Ovary (tissue), 10 donors: Measurements from ENCODE around the gene ZNF222. TPM values are rescaled to one million over a fixed set of nuclear protein-coding genes. Genes with fewer than 3 reads are reported as not detected.

Source experiments
- DNase-seq, 5 donors: peaks; one replicate each; pipeline ENCODE4 v3.0.0-alpha.2; 2019 to 2020
- H3K27ac ChIP-seq, 2 donors: fragments of 200-600 bp; one replicate each; pipeline versions ENCODE4 v1.5.1 to v1.8.0; 2019 to 2022
- H3K27me3 ChIP-seq: fragments of 200-600 bp; one replicate; pipeline ENCODE4 v1.8.0; 2022
- H3K36me3 ChIP-seq: fragments of 200-600 bp; sonication (generic); one replicate; pipeline ENCODE4 v1.5.1; 2019
- H3K4me1 ChIP-seq: one replicate; pipeline ENCODE4 v1.8.1; 2013; ENCODE audit warnings: mild to moderate bottlenecking, moderate library complexity; ENCODE audit not compliant: insufficient read depth
- H3K4me3 ChIP-seq: fragments of 200-600 bp; sonication (generic); one replicate; pipeline ENCODE4 v1.5.1; 2017
- H3K9me3 ChIP-seq, 2 donors: fragments of 200-600 bp in 1 of 2; sonication (generic) in 1 of 2; one replicate each; pipeline versions ENCODE4 v1.5.1 to v1.8.1; 2013 to 2019; ENCODE audit warnings: mild to moderate bottlenecking in 1 of 2, moderate library complexity in 1 of 2
- CTCF ChIP-seq, 3 donors: fragments of 450-650 bp in 2 of 3; fragments of 200-600 bp in 1 of 3; IDR thresholded peaks; one replicate each; pipeline versions ENCODE4 v1.5.1 to v1.8.0; 2016 to 2022; ENCODE audit warnings: antibody characterized with exemption in 3 of 3, mild to moderate bottlenecking in 1 of 3
- EP300 ChIP-seq: sonication (generic); formaldehyde crosslinking; IDR thresholded peaks from one replicate; pipeline ENCODE4 v1.6.1; 2017; ENCODE audit warnings: antibody characterized with exemption
- POLR2A ChIP-seq: fragments of 450-650 bp; IDR thresholded peaks from one replicate; pipeline ENCODE4 v1.6.1; 2017; ENCODE audit warnings: antibody characterized with exemption, mild to moderate bottlenecking, moderate library complexity
- WGBS, 3 donors: extraction: QIAGEN DNeasy Blood & Tissue Kit in 1 of 3; methylation state at CpG; one replicate each; pipeline versions ENCODE4 v1.1.5 to v1.1.7; 2013 to 2017; 5-methylcytosine and 5-hydroxymethylcytosine counted together
- intact Hi-C, 4 donors: fragments of 100-400 bp; cut with DNase I; formaldehyde crosslinking; loops; one replicate each; pipeline versions ENCODE4 v1.11.0 to v1.15.1; 2022 to 2023
- long read RNA-seq, 3 donors: library from polyadenylated mRNA in 2 of 3; unstranded in 2 of 3; transcript quantifications; one replicate each; pipeline ENCODE4 v2.0.0 and lab custom pipeline, GENCODE V29; 2021 to 2026
- polyA plus RNA-seq, 2 donors: library from polyadenylated mRNA; stranded (reverse); fragments of 200-250 nt in 1 of 2; fragments of 350-450 nt in 1 of 2; fragmentation: Illumina TruSeq in 1 of 2; extraction: RNeasy Lipid Tissue Mini Kit (QIAGEN cat#74804) in 1 of 2; gene quantifications; one replicate each; pipeline ENCODE4 v1.2.3, GENCODE V29; 2013 to 2014
- total RNA-seq, 7 donors: library from RNA; depleted of rRNA in 2 of 7; stranded (reverse); fragments of >200 nt in 2 of 7; fragmentation: NEBNext Ultra II Directional in 3 of 7; extraction: Animal tissue kit (Norgen Biotek cat#: 25700) in 3 of 7; gene quantifications; one replicate each; pipeline versions ENCODE4 v1.1.0 to v1.2.4, GENCODE V29; 2016 to 2023
- donor health status: DM: no; HTN: no; CAD: no; lungs with moderate emphysema.
- donor health status: DM: no; HTN: no; CAD: no.
- donor health status: Bipolar disorder and iron deficiency.
- donor health status: DM: yes; HTN: yes; CAD: no.
- donor health status: DM: no; HTN: no; CAD: no.
- donor health status: DM: yes; HTN: yes; CAD: no.

The ZNF222 gene
- total RNA-seq, result 1 to 10 TPM; 3.3 to 6.0 (median 4.1) TPM
- 1 to 10 TPM; 4.8 to 4.9 TPM for polyA plus RNA-seq
- long read RNA-seq, donor 1, transcript ZNF222-202 (4 exons, 1,595 nt), result major isoform, 8 of 8 reads
- long read RNA-seq, donor 1, partial matches to known transcripts, result 0 of 8 reads
- long read RNA-seq, donor 1, other reads (novel, unspliced or antisense), result 0 of 8 reads
- long read RNA-seq, donor 2, partial matches to known transcripts, result 0 of 3 reads
- long read RNA-seq, donor 2, other reads (novel, unspliced or antisense), result 0 of 3 reads
- long read RNA-seq, donor 3, partial matches to known transcripts, result 0 of 3 reads
- long read RNA-seq, donor 3, other reads (novel, unspliced or antisense), result 0 of 3 reads

DNA sequence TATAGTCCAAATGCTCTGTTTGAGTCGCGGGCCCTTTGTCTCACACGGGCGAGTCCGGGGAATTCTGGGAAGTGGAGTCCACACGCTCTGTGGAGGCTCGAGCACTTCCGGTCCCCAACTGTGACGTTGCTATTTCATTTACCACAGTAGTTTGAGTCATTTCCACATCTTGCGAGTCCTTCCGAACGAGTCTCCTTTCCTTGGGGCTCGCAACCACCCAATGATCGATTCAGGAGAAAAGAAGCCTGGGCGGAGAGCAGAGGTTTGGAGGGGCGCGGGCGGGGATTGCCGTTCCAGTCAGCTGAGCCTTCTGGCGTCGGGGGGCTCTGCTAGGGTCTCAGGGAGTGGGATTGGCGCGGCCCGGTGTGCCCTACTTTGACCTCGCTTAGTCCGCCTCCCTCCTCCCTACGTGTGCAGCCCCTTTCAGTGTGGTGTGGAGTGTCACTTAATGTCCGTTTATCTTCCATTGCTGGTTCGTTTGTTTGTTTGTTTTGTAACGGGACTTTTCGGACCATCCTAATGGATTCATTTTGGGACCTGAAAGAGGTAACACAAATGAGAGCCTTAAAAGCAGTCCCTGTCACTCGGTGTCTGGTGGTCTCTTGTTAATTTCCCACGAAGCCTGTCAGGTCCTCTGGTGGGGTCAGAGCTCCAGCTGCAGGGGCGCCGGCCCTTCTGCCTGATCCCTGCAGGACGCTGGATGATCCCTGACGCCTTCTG is at the start of gene ZNF222:
Gene ZNF222 (plus strand): TSS at position 163 of the 720 bp plus-strand sequence. CDS start 58 bp downstream, at position 221.
- TF ChIP-seq POLR2A, result peak; percentile 20
- TF ChIP-seq EP300, result no peak
- Histone ChIP-seq H3K9me3 (peaks cover 0 to 21% of the 10 kb centered on the region in 2 donors), H3K36me3 (peaks cover 3% of the 10 kb centered on the region), H3K4me1 (peaks cover 4% of the 10 kb centered on the region), H3K27ac (peak within 1 kb of the TSS in 1 of 2 donors; percentile 14), H3K4me3 (peak within 1 kb of the TSS; percentile 73), H3K27me3 (no peaks in the 10 kb centered on the region)
- 1 to 2% (median 1%) methylated on average over 37 of the region's 37 CpGs for WGBS, 3 donors
- intact Hi-C loops, result no loop called here
- peak; percentile 71 to 84 (median 76) for DNase-seq

- TF ChIP-seq CTCF (IDR thresholded peaks at IDR 0.05) (no peak), POLR2A (no peak), EP300 (no peak)
- intact Hi-C loops, result no loop called here
- no peak for DNase-seq
Measured at GRCh38 chr19:43976732-43977131, 48.4 kb upstream of the ZNF222 start.

GRCh38 chr19:43983544-43983911 is 41.7 kb upstream of the ZNF222 start:
- Histone ChIP-seq H3K27ac (no peak overlapping the region), H3K9me3 (no peaks in the 10 kb centered on the region), H3K4me1 (no peaks in the 10 kb centered on the region)

More at GRCh38 chr19:43976732-43977131, 48.4 kb upstream of the ZNF222 start:
- Histone ChIP-seq H3K4me3 (no peak overlapping the region), H3K9me3 (peaks cover 0 to 11% of the 10 kb centered on the region in 2 donors), H3K27me3 (no peaks in the 10 kb centered on the region), H3K36me3 (no peaks in the 10 kb centered on the region), H3K27ac (no peak overlapping the region), H3K4me1 (no peaks in the 10 kb centered on the region)
- WGBS, 3 donors, result 87 to 90% (median 87%) methylated on average over 1 of the region's 1 CpG

DNA sequence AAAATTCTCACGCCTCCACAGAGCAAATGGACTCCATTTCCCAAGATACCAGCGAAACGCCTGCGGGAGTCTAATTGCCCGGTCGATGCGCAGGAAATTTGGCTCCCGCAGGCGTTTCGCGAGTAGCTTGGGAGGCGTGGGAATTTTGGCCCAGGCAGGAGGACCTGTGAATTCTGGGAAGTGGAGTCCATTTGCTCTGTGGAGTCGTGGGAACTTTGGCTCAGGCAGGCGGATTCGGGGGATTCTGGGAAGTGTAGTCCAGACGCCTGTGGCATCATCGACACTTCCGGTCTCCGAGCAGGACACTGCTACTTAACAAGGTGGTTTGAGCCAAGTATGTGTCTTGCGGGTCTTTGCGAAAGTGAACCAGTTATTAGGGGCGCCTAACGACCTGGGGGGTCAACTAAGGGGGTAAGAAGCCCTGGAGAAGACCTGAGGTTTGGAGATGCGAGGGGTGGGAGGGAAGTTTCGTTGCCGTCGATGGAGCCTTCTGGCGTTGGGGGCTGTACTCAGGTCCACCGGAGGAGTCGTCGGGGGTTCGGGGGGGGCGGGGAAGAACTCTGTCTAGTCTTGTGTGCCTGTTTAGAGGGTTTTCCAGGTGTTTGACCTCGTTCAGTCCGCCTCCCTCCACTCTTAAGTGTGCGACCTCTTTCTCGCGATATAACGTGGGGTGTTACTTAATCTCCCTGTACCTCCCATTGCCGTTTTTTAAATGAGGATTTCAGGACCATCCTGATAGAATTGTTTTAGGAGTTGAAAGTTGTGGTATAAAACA is 41.1 kb upstream of the ZNF222 start, which contains the start of gene ZNF155:
Gene ZNF155 (plus strand): TSS at position 277 of the 775 bp plus-strand sequence. CDS start 4,356 bp downstream, outside the sequence.
- no peaks in the 10 kb centered on the region for H3K9me3 ChIP-seq
- no peaks in the 10 kb centered on the region for H3K4me1 ChIP-seq
- intact Hi-C loops, result loop anchor here in 1 of 4 donors (2.0 kb wide), 1 partner anchor 19 kb away; the partner anchor contains the start of gene ZNF230
- H3K36me3 ChIP-seq, result no peaks in the 10 kb centered on the region
- peak; percentile 88 to 92 (median 89) for DNase-seq
- H3K27ac ChIP-seq, result no peak within 1 kb of the TSS
- H3K27me3 ChIP-seq, result no peaks in the 10 kb centered on the region
- 0 to 1% (median 1%) methylated on average over 40 of the region's 40 CpGs for WGBS, 3 donors
- H3K4me3 ChIP-seq, result peak within 1 kb of the TSS; percentile 71
- no peak for TF ChIP-seq EP300
- TF ChIP-seq POLR2A, result peak; percentile 24
- no peak for TF ChIP-seq CTCF (IDR thresholded peaks at IDR 0.05)

More at GRCh38 chr19:43983544-43983911, 41.7 kb upstream of the ZNF222 start:
- peak overlapping the region; percentile 71 for H3K4me3 ChIP-seq
- WGBS, 3 donors, result 70 to 82% (median 79%) methylated on average over 2 of the region's 2 CpGs
- TF ChIP-seq EP300 (no peak), POLR2A (no peak), CTCF (IDR thresholded peaks at IDR 0.05) (no peak)
- intact Hi-C loops, result no loop called here
- no peak for DNase-seq
- no peaks in the 10 kb centered on the region for H3K36me3 ChIP-seq
- H3K27me3 ChIP-seq, result no peaks in the 10 kb centered on the region
